IPS-18a (cell line): Measurements from ENCODE around the gene CRYBG1.

ENCODE experiments used
- H3K27ac ChIP-seq: one replicate; pipeline ENCODE4 v1.5.1; 2013; ENCODE audit warnings: low read length
- H3K27me3 ChIP-seq: one replicate; pipeline ENCODE4 v1.6.1; 2013; ENCODE audit warnings: mild to moderate bottlenecking, low read length; ENCODE audit not compliant: control insufficient read depth, insufficient read depth
- H3K36me3 ChIP-seq: one replicate; pipeline ENCODE4 v1.6.1; 2013; ENCODE audit warnings: low read depth, low read length; ENCODE audit not compliant: control insufficient read depth
- H3K4me1 ChIP-seq: one replicate; pipeline ENCODE4 v1.6.1; 2013; ENCODE audit warnings: low read depth, low read length; ENCODE audit not compliant: control insufficient read depth
- H3K4me3 ChIP-seq: one replicate; pipeline ENCODE4 v1.5.1; 2013; ENCODE audit warnings: low read length
- H3K9ac ChIP-seq: one replicate; pipeline ENCODE4 v1.6.1; 2013; ENCODE audit warnings: mild to moderate bottlenecking, low read length, moderate library complexity
- H3K9me3 ChIP-seq: one replicate; pipeline ENCODE4 v1.6.1; 2013; ENCODE audit warnings: low read depth, low read length; ENCODE audit not compliant: control insufficient read depth

Gene CRYBG1

GRCh38 chr6:106411056-106411455 is 50.5 kb downstream of the CRYBG1 start:
- Histone ChIP-seq H3K27me3 (no peaks in the 10 kb centered on the region), H3K27ac (no peak overlapping the region)

GRCh38 chr6:106411643-106412200 is 51.2 kb downstream of the CRYBG1 start:
- Histone ChIP-seq H3K4me3 (no peak overlapping the region), H3K36me3 (no peaks in the 10 kb centered on the region), H3K9ac (no peak overlapping the region), H3K4me1 (no peaks in the 10 kb centered on the region), H3K27ac (no peak overlapping the region), H3K9me3 (no peaks in the 10 kb centered on the region), H3K27me3 (no peaks in the 10 kb centered on the region)

More at GRCh38 chr6:106411056-106411455, 50.5 kb downstream of the CRYBG1 start:
- Histone ChIP-seq H3K9me3 (no peaks in the 10 kb centered on the region), H3K4me1 (no peaks in the 10 kb centered on the region), H3K9ac (no peak overlapping the region), H3K4me3 (no peak overlapping the region), H3K36me3 (no peaks in the 10 kb centered on the region)

- H3K27ac ChIP-seq: no peak overlapping the region
- H3K27me3 ChIP-seq: no peaks in the 10 kb centered on the region
- H3K9me3 ChIP-seq: no peaks in the 10 kb centered on the region
- H3K4me3 ChIP-seq: no peak overlapping the region
- no peak overlapping the region for H3K9ac ChIP-seq
- no peaks in the 10 kb centered on the region for H3K4me1 ChIP-seq
- no peaks in the 10 kb centered on the region for H3K36me3 ChIP-seq
Measured at GRCh38 chr6:106413016-106413415, 52.5 kb downstream of the CRYBG1 start.

GRCh38 chr6:106413722-106414121 is 53.2 kb downstream of the CRYBG1 start:
- H3K27ac ChIP-seq: no peak overlapping the region
- no peak overlapping the region for H3K9ac ChIP-seq
- no peaks in the 10 kb centered on the region for H3K36me3 ChIP-seq
- H3K4me1 ChIP-seq: no peaks in the 10 kb centered on the region
- no peak overlapping the region for H3K4me3 ChIP-seq
- H3K27me3 ChIP-seq: no peaks in the 10 kb centered on the region
- no peaks in the 10 kb centered on the region for H3K9me3 ChIP-seq

GRCh38 chr6:106415921-106416320 is 55.4 kb downstream of the CRYBG1 start:
- H3K27ac ChIP-seq: no peak overlapping the region
- H3K36me3 ChIP-seq: no peaks in the 10 kb centered on the region
- no peak overlapping the region for H3K9ac ChIP-seq
- H3K4me3 ChIP-seq: no peak overlapping the region
- no peaks in the 10 kb centered on the region for H3K27me3 ChIP-seq
- H3K9me3 ChIP-seq: no peaks in the 10 kb centered on the region
- no peaks in the 10 kb centered on the region for H3K4me1 ChIP-seq

- H3K27me3 ChIP-seq: no peaks in the 10 kb centered on the region
- no peaks in the 10 kb centered on the region for H3K9me3 ChIP-seq
- H3K4me1 ChIP-seq: no peaks in the 10 kb centered on the region
- H3K9ac ChIP-seq: no peak overlapping the region
- H3K27ac ChIP-seq: no peak overlapping the region
- no peak overlapping the region for H3K4me3 ChIP-seq
- H3K36me3 ChIP-seq: no peaks in the 10 kb centered on the region
Measured at GRCh38 chr6:106417572-106418147, 57.1 kb downstream of the CRYBG1 start.

- Histone ChIP-seq H3K9me3 (no peaks in the 10 kb centered on the region), H3K9ac (no peak overlapping the region)
Measured at GRCh38 chr6:106419900-106420613, 59.5 kb downstream of the CRYBG1 start.

GRCh38 chr6:106421496-106421895 is 61.0 kb downstream of the CRYBG1 start:
- Histone ChIP-seq H3K9me3 (no peaks in the 10 kb centered on the region), H3K27ac (no peak overlapping the region), H3K36me3 (no peaks in the 10 kb centered on the region), H3K9ac (no peak overlapping the region), H3K4me3 (no peak overlapping the region), H3K27me3 (no peaks in the 10 kb centered on the region), H3K4me1 (no peaks in the 10 kb centered on the region)

More at GRCh38 chr6:106419900-106420613, 59.5 kb downstream of the CRYBG1 start:
- Histone ChIP-seq H3K27me3 (no peaks in the 10 kb centered on the region), H3K4me1 (no peaks in the 10 kb centered on the region), H3K27ac (no peak overlapping the region), H3K4me3 (no peak overlapping the region), H3K36me3 (no peaks in the 10 kb centered on the region)

- Histone ChIP-seq H3K27ac (no peak overlapping the region), H3K27me3 (no peaks in the 10 kb centered on the region), H3K9me3 (no peaks in the 10 kb centered on the region), H3K36me3 (no peaks in the 10 kb centered on the region), H3K9ac (no peak overlapping the region), H3K4me1 (no peaks in the 10 kb centered on the region), H3K4me3 (no peak overlapping the region)
Measured at GRCh38 chr6:106422534-106422933, 62.0 kb downstream of the CRYBG1 start.

GRCh38 chr6:106425382-106425781 is 64.9 kb downstream of the CRYBG1 start:
- Histone ChIP-seq H3K4me3 (no peak overlapping the region), H3K27ac (no peak overlapping the region), H3K4me1 (no peaks in the 10 kb centered on the region), H3K9ac (no peak overlapping the region), H3K36me3 (no peaks in the 10 kb centered on the region), H3K9me3 (no peaks in the 10 kb centered on the region), H3K27me3 (no peaks in the 10 kb centered on the region)

- H3K9ac ChIP-seq: no peak overlapping the region
- H3K9me3 ChIP-seq: no peaks in the 10 kb centered on the region
- H3K4me1 ChIP-seq: no peaks in the 10 kb centered on the region
- H3K27me3 ChIP-seq: no peaks in the 10 kb centered on the region
- no peaks in the 10 kb centered on the region for H3K36me3 ChIP-seq
- H3K4me3 ChIP-seq: no peak overlapping the region
- H3K27ac ChIP-seq: no peak overlapping the region
Measured at GRCh38 chr6:106426250-106426970, 65.9 kb downstream of the CRYBG1 start.
